Fibroblast of the aortic adventitia (primary cell): ENCODE results near the gene UTP20. TPM values are rescaled to one million over a fixed set of nuclear protein-coding genes. Genes with fewer than 3 reads are reported as not detected.
"Not testable (repeated sequence)": the region's sequence is repeated elsewhere in the genome, so short reads cannot be mapped to it uniquely, and the experiment has no call there.

Experiments
- DNase-seq: peaks from one replicate; pipeline ENCODE4 v3.0.0-alpha.2; 2010; ENCODE audit warnings: low read depth
- H3K4me3 ChIP-seq: 2 replicates; pipeline ENCODE4 v1.5.1; 2011; ENCODE audit warnings: low read depth, mild to moderate bottlenecking, control low read depth, low read length, moderate library complexity
- CTCF ChIP-seq: IDR thresholded peaks from 2 replicates; pipeline ENCODE4 v1.5.1; 2011; ENCODE audit warnings: mild to moderate bottlenecking, low read length, control low read depth, inconsistent platforms; ENCODE audit not compliant: insufficient read depth
- small RNA-seq: library from RNA; depleted of rRNA; stranded (forward); fragments of <200 nt; gene quantifications from one replicate; pipeline ENCODE3, GENCODE V24; 2012
- total RNA-seq: library from RNA; depleted of rRNA; stranded (reverse); fragments of >200 nt; gene quantifications from 2 replicates; pipeline ENCODE4 v1.2.3, GENCODE V29; 2012; ENCODE audit warnings: low replicate concordance

Gene UTP20
- total RNA-seq, 1 donor = 25.7 TPM

GRCh38 chr12:101414533-101415119, 134.7 kb downstream of the UTP20 start:
- peak; percentile 75 for DNase-seq
- peak; percentile 60 for TF ChIP-seq CTCF
- no peak overlapping the region for H3K4me3 ChIP-seq

- no peak overlapping the region for H3K4me3 ChIP-seq
- no peak for DNase-seq
- no peak for TF ChIP-seq CTCF
Measured at GRCh38 chr12:101415228-101415627, 135.3 kb downstream of the UTP20 start.

GRCh38 chr12:101422066-101422465, 142.2 kb downstream of the UTP20 start:
- not testable (repeated sequence) for DNase-seq, H3K4me3 ChIP-seq

GRCh38 chr12:101424620-101425019, 144.7 kb downstream of the UTP20 start:
- H3K4me3 ChIP-seq = no peak overlapping the region
- no peak for TF ChIP-seq CTCF
- DNase-seq = no peak

- no peak overlapping the region for H3K4me3 ChIP-seq
- no peak for DNase-seq
- no peak for TF ChIP-seq CTCF
Measured at GRCh38 chr12:101430456-101430855, 150.6 kb downstream of the UTP20 start.

GRCh38 chr12:101436136-101436535, 156.2 kb downstream of the UTP20 start:
- no peak for DNase-seq
- TF ChIP-seq CTCF = no peak
- no peak overlapping the region for H3K4me3 ChIP-seq

Small RNAs within 50 kb of the gene (small RNA-seq; reads per million reads assigned to genes)
- not detected for gene RNU6-1068P
- gene RPS27P23 = not detected

Other genes starting within 250 kb of the UTP20 start
- not detected in 2 replicates for gene SLC5A8, start 69.9 kb upstream of the UTP20 start, total RNA-seq
- gene ARL1, start 127.7 kb downstream of the UTP20 start, total RNA-seq = 83.0 and 122 TPM in 2 replicates
- not detected in 2 replicates for gene SPIC, start 195.2 kb downstream of the UTP20 start, total RNA-seq